Bronchial epithelial cell (primary cell): ENCODE results near the gene RECK. TPM values are rescaled to one million over a fixed set of nuclear protein-coding genes. Genes with fewer than 3 reads are reported as not detected.

ENCODE experiments used
- DNase-seq: peaks from one replicate; pipeline ENCODE4 v3.0.0-alpha.2; 2010; ENCODE audit warnings: low read depth
- FAIRE-seq: peaks from 2 replicates; lab custom pipeline; 2011; peaks lifted over from hg19 to GRCh38; lab: Jason Lieb, UNC
- H3K27me3 ChIP-seq: 2 replicates; pipeline ENCODE4 v1.5.1; 2011; ENCODE audit warnings: low read length; ENCODE audit not compliant: control insufficient read depth, insufficient read depth
- H3K36me3 ChIP-seq: 2 replicates; pipeline ENCODE4 v1.5.1; 2011; ENCODE audit warnings: low read length; ENCODE audit not compliant: control insufficient read depth, insufficient read depth
- H3K4me3 ChIP-seq: 2 replicates; pipeline ENCODE4 v1.5.1; 2011; ENCODE audit warnings: mild to moderate bottlenecking, low read depth, low read length, control low read depth
- total RNA-seq: library from RNA; depleted of rRNA; stranded (reverse); fragments of >200 nt; gene quantifications from 2 replicates; pipeline ENCODE4 v1.2.1, GENCODE V29; 2014
- TF ChIP-seq, protein P1 (sequence below): IDR thresholded peaks from 2 replicates; pipeline ENCODE4 v1.5.1; 2011; ENCODE audit warnings: mild to moderate bottlenecking, moderate library complexity, low read length, control low read depth, inconsistent platforms; ENCODE audit not compliant: insufficient read depth, severe bottlenecking

The RECK gene
- total RNA-seq, 1 donor from 2014 or later, result 1.3 TPM

DNA sequence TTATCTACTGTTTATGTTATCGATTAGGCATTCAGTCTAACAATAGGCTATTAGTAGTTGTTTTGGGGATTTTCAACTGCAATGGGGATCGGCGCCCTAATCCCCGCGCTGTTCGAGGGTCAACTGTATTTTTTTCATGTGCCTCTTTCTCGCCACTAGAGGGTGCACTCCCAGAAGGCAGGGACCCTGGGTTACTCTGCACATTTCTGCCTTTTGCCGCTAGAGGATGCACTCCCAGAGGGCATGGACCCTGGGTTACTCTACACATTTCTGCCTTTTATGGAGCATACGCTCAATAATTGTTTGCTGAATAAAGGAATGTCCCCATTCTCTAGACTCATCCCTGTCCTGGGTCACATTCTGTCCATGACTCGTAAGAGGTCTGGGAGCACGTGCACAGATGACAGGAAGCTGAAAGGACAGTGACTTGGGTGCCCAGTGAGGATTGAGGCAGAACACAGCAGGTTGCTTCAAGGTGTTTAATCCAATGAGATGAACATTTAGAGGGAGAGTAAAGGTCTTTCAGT lies 27.9 kb upstream of the RECK start:
- TF ChIP-seq, protein P1, sequence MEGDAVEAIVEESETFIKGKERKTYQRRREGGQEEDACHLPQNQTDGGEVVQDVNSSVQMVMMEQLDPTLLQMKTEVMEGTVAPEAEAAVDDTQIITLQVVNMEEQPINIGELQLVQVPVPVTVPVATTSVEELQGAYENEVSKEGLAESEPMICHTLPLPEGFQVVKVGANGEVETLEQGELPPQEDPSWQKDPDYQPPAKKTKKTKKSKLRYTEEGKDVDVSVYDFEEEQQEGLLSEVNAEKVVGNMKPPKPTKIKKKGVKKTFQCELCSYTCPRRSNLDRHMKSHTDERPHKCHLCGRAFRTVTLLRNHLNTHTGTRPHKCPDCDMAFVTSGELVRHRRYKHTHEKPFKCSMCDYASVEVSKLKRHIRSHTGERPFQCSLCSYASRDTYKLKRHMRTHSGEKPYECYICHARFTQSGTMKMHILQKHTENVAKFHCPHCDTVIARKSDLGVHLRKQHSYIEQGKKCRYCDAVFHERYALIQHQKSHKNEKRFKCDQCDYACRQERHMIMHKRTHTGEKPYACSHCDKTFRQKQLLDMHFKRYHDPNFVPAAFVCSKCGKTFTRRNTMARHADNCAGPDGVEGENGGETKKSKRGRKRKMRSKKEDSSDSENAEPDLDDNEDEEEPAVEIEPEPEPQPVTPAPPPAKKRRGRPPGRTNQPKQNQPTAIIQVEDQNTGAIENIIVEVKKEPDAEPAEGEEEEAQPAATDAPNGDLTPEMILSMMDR, result peak; percentile 99
- FAIRE-seq, result no peak
- peak; percentile 54 for DNase-seq
- no peaks in the 10 kb centered on the region for H3K36me3 ChIP-seq
- peaks cover 4% of the 10 kb centered on the region for H3K27me3 ChIP-seq
- H3K4me3 ChIP-seq, result no peak overlapping the region

GRCh38 chr9:36011379-36011778 lies 25.3 kb upstream of the RECK start:
- no peak for FAIRE-seq

GRCh38 chr9:36017278-36017677 lies 19.4 kb upstream of the RECK start:
- H3K4me3 ChIP-seq, result no peak overlapping the region
- no peak for DNase-seq
- H3K27me3 ChIP-seq, result no peaks in the 10 kb centered on the region
- TF ChIP-seq, protein P1, result no peak
- no peaks in the 10 kb centered on the region for H3K36me3 ChIP-seq
- no peak for FAIRE-seq

More at GRCh38 chr9:36011379-36011778, 25.3 kb upstream of the RECK start:
- Histone ChIP-seq H3K27me3 (peaks cover 2% of the 10 kb centered on the region), H3K36me3 (no peaks in the 10 kb centered on the region), H3K4me3 (no peak overlapping the region)
- DNase-seq, result peak; percentile 39
- TF ChIP-seq, protein P1, result no peak

DNA sequence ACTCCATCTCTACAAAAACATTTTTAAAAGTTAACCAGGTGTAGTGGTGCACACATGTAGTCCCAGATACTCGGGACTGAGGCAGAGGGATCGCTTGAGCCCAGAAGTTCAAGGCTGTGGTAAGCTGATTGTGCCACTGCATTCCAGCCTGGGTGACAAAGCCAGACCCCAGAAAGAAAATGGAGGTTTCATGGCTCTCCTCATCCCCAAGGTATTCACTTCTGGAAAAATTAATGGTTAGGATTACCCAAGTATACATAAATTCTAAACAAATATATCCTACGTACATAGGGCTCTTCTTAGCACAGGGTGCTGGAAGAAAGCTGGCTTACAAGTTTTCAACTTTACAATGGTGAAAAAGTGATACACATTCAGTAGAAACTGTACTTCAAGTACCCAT lies 18.6 kb upstream of the RECK start:
- no peaks in the 10 kb centered on the region for H3K27me3 ChIP-seq
- FAIRE-seq (no peak), DNase-seq (no peak)
- TF ChIP-seq, protein P1, result no peak
- H3K4me3 ChIP-seq, result no peak overlapping the region
- no peaks in the 10 kb centered on the region for H3K36me3 ChIP-seq

GRCh38 chr9:36018891-36019720 lies 17.6 kb upstream of the RECK start:
- TF ChIP-seq, protein P1, result no peak
- no peak for DNase-seq
- no peaks in the 10 kb centered on the region for H3K27me3 ChIP-seq
- no peak for FAIRE-seq
- no peaks in the 10 kb centered on the region for H3K36me3 ChIP-seq
- H3K4me3 ChIP-seq, result no peak overlapping the region
